GM19397 (cell line): ENCODE measurements around the gene DKK3.

Experiments
- ATAC-seq: cut with Tn5 transposase; IDR thresholded peaks from one replicate; pipeline ENCODE4 v1.9.1; 2021; ENCODE audit warnings: mild to moderate bottlenecking, moderate library complexity; ENCODE audit not compliant: unreplicated experiment

Gene DKK3

DNA sequence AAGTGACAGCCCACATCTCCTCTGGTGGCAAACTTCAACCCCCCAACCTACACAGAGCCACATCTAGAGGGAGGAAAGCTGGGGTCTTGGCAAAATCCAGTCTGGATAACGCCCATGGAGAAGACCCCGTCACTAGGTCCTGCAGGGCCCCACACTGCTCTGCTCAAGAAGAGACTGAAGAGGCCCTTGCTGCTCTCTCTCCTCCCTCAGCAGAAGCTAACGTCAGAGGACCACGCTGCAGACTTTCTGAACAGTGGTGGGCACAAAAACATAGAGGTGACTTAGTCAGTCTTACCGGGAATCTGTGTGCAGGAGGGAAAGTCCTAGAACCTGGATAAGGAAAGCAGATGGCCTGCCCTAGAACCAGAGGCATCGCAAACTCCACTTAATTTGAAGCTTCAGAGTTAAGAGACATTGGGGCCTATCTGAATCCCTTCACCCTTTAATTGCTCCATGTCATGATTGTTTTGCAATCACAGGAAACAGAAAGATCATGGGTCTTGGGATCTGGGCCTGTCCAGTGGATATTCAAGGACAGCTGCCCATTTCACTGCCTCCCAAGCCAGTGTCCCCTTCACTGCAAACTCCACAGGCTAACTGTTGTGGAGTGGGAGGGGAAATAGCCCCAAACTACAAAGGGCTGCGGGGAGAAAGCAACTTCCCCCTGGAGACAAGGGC lies 1.7 kb downstream of the DKK3 start:
- no peak for ATAC-seq

DNA sequence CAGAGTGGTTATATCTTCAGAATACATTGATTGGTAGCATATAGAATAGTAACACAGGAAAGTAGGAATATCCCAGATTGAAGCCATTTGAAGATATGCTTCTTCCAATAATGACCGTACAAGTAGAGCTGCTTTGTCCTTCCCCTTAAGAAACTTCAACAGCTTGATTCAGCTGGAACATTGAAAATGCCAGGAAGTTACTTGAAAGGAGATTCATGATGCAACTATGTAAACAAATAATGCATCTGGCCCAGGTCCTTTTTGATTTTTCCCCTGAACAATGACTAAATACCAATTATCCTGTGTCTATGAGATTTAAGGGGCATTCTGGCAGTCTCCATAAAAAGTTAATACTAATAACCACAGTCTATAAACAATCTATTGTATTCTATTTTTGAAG lies 3.0 kb downstream of the DKK3 start:
- no peak for ATAC-seq

DNA sequence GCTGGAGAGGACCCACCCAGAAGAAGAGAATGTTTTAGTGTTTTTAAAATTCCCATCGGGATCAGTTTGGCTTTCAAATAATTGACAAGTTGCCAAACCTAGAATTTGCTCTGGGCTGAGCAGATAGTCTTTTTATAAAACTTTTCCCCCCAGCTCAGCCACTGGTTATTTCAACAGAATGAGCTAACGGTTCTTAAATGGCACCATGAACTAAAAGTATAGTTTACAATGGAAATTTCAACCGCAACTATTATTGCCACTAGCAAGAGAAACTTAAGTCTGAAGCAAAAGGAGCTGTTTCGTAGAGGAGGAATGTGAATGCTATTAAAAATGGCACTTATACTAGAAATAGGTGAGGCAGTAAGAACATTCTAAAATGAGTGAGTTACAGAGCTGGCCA lies 3.4 kb downstream of the DKK3 start:
- no peak for ATAC-seq

DNA sequence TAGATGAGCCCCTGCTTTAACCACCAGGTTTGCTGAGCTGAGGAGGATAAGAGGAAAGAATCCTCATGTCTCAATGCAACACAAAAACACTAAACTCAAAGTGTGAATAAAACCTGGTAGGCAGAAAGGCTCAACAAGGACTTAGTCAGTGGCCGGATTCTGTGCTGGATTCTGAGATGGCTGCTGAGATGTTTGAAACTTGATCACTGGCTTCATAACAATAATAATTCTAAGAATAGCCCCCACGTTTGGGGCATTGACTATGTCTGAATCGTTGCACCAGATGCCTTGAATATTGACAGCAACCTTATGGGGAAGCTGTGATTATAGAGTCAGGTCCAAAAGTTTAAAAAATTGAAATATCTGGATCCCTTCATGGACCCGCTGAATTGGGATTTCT lies 4.6 kb downstream of the DKK3 start:
- no peak for ATAC-seq

DNA sequence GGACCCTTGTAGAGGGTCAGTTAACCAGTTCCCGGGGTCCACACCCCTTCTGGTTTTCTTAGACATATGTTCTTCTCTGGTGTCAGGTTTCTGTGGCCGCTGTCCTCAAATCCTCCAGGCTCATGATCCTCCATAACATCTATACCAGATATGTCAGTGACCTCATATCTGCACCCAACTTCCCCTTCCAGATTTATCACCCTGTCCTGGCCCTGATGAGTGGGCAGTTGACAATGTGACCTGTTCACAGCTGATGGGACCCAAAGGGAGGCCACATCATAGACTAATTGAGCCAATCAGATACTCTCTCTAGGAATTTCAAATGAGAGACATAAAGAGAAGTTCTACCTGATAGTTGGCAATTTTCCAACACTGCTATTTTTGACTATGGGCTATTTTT lies 5.1 kb downstream of the DKK3 start:
- ATAC-seq = no peak

DNA sequence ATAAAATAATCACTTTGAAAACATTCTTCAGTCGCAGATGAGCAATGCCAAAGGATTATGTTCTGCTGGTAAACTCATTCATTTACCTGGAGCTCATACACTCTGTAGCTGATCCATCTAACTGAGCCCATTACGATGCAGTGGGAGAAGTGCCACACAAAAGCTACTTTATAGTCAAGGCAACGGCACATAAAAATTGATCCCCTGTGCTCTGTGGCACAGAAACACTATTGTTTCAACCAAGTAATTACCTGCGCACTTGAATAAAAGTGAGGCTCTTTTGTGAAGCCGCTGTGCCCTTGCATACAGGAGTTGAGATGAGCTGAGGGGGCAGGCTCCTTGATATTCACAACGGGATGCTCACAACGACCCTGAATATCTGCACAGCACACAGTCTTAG lies 7.2 kb downstream of the DKK3 start:
- no peak for ATAC-seq

DNA sequence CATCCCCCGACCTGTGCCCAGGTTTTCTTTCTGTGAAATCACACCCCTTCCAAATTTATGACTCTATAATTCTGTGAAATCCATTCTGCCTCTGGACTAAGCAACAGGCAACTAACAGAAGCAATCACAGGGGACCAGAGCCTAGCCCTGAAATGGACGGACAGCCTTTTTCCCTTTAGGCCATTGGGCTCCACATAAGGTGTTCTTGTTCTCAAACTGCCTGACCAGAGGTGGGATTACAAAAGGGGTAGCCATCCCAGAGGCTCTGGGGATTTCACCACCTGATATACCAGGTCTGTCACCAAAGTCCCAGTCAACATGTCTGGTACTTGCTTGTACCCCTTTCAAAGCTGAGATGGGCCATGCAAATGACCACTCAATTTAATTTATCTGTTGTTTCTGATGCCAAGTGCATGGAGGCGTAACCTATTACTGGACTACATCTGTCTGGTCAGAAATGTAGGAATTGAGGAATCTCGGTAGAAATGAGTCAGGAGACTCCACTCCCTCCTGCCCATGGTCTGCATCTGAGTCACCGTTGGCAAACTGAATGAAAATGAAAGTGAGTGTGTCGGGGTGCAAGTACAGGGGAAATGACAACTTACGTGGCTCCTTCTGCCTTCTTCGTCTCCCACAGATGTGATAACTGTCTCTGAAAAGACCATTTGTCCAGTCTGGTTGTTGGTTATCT lies 10.2 kb downstream of the DKK3 start:
- no peak for ATAC-seq

DNA sequence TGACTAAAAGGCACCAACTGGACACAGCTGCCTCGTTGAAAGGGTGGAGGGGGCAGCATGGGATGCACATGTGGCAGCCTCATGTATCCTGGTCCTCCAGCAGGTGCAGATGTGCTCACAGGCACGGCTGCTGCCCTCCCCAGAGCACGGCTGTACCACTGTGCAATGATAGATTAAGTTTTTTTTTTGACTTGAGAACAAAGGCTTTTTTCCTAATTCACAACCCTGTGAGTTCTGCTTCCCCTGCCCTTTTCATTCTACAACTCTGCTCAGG lies 11.4 kb downstream of the DKK3 start:
- no peak for ATAC-seq

DNA sequence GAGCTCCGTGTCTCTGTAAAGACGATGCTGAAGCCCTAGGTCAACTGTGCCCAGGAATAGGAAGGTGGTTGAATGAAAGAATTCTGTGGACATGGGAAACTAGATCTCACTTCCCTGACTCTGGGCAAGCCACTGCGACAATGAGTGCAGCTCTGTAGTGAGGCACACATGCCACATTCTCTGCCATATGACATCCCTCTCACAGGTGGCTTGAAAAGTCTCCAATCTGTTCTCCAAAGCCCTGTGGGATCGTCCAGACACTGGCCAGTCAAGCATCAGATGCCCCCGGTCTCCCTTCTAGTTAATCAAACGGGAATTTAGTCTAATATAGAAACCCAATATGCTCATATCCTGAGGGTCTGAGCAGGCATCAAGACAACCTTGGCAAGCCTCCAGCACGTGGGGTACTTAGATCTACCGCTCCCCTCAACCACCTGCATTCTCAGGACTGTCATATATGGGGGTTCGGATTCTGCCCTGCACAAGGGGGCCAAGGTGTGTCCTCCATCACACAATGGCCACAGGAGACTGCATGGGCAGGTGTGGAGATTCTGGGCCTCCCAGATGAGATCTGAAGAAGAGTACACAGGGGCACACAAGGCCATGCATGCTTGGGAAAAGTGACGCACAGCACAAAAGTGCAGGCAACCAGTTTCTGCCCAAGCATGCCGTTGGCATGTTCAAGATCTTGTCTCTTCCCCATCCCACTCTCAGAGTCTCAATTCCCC lies 11.9 kb downstream of the DKK3 start:
- ATAC-seq = no peak

DNA sequence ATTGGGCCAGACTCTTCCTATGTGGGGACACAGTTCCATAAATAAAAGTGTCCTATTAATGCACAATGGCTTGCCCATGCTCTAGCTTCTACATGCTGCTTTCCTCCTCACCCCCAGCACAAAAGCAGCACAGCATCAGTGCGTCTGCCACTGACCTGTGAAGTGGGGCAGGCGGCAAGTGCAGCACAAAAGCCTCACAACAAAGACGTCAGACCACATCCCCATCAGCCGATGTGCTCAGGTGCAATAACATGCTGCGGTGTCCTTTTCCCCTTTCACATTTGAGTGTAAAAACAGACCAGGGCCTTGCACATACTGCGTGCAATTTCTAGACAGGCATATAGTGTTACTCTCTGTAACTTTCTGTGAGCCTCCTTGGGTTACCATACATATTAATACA lies 12.8 kb downstream of the DKK3 start:
- no peak for ATAC-seq

DNA sequence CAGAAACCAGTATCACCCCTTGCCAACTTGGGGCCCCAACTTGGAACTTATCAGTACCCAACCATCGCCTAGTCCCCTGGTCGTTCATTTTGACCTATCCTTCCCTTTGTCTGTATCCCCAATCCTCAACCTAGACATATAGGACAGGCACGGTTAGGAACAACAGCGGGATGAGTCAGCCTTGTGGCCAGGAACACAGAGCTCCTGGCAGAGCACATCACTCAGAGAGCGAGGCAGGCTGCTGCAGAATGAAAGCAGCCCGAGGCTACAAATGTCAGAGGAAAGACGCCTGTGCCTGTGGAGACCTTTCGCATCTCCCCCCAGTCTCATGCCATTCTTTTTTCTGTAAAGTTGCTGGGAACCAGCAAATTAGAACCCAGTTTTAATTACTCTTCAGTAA lies 14.6 kb downstream of the DKK3 start:
- ATAC-seq = no peak

DNA sequence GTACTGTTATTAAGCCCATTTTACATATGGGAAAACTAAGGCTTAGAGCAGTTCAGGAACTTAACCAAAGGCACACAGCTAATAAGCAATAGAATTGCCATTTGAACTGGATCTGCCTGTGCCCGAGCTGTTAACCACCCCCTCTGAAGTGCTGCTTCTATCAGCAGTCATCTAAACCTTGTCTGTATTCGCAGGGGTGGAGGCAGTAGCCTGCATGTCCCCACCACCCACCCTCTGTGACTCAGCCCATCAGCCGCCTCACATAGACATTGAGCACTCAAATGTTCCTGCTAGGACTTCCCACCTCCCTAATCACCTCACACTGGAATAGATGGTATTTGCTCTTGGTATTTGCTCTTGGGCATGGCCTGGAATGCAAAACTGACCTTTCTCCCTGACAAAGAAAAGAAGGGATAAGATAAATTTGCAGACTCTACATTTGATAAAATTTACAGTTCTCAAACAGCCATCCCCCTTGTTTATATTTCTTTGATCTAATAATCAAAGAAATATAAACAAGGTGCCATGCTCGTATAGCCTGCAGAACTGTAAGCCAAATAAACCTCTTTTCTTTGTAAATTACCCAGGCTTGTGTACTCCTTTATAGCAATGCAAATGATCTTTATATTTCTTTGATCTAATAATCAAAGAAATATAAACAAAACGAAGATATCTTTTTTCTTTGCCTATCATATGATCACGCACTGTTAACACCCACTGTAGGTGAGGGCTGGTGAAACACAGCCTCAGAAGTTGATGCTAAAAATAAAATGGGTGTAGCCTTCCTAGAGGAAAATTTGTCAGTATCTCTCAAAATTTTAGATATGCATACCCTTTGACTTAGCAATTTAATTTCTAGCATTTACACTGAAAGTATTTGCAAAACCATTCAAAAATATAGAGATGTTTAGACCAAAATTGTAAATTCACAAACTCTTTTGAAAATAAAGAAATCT lies 15.9 kb downstream of the DKK3 start:
- ATAC-seq = no peak

DNA sequence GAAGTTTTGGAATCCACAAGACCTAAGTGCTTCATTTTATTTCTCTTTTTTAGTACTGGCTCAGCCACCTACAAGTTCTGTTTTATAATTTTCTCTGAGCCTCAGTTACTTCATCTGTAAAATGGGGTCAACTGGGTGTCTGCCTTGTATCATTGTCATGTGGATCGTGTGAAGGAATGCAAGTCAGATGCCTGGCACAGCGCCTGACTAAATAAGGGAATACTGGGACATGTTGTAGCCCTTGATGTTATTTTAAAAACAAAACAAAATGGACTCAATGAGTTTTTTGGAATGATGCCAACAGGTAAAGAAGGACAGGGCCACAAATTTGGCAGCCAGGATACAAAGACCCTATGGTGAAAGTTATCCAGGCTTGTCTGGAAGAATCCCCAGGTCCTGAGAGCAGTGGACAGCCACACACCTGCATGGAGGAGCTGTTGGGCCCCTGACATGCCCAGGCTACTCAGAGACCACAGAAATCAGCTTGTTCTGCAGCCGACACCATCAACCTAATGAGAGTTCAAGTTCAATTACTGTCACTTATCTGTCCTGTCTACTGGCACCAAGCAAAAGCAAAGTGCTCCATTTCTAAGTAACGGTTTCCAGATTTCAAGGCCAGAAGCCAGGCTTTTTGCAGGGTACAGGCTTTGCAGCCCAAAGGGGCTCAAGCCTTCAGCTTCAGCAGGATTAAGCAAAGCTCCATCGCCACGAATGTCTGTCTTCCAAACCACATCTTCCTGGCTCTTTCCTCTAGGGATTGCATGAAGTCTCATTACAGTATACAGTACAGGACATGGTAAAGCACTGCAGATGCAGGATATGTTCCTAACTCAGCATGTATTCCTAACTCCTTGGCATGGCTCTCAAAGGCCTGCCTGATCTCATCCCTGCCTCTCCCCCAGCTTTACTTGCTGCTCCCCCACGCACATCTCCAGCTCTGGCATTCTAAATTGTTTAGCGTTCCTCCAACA lies 18.4 kb downstream of the DKK3 start:
- no peak for ATAC-seq

DNA sequence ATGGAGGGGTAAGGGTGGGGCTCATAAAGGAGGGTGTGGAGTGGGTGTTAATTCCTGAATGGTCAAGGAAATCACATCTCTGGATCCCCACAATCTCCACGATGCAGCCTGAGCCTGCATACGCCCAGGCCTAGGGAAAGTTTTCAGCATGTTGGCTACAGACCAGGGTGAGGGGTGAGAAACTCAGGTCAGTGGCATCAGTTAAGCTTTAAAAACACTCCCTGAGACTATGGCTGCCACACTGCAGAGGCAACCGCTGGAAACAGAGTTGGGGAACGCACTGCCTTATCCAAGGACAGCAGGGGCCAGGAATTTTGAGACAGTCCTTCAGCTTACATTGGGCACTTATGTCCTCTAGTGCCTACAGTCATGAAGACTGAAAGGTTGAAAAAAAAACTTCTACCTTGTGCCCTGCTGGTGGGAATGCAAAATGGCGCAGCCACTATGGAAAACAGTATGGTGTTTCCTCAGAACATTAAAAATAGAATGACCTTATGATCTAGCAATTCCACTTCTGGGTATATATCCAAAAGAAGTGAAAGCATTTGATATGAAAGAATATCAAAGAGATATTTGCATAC lies 19.7 kb downstream of the DKK3 start:
- no peak for ATAC-seq

DNA sequence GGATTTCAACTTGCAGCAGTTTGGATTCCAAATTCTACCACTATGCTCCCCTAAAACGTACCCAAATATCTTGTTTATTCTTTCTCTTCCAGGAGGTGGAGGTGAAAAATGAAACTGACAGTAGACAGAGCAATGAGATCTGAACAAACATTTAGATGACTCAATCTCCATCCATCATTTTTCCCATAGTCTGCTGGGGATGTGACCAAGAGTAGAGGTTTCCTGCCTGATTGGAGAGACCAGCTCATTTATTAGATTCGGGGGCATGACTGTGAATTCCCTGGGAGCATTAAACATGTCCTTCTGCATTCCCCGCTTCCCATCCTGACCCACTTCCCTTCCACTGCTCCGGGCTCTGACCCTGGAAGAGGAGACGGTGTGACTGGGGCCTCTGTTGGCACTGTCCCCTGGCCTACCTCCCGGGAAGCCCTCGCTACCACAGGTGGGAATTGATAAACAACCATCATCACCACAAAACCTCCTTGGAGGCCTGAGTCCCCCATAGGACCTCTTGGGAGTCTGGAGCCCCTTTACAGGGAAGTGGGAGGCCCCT lies 20.3 kb downstream of the DKK3 start:
- ATAC-seq = no peak

DNA sequence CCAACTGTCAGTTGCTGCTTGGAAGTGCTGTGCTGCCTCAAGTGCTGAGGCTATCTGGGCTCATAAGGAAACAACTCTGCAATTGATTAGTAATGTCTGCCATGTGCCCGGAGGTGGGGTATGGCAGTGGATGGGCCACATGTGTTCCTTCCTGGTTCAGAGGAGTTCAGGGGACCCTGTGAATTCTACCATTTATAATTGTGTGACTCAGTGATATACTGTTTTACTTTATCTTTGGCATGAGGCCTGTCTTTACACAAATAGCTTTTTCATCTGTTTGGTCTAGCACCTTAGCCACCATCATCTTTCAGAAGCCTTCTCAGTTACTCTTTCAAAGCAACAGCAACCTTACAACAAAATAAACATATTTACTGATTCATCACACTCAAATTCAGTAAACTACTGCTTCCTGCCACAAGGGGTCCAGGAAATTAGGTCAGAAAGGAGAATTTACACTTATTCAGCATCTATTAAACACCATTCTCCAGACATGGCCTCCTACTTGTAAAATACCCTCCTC lies 20.9 kb downstream of the DKK3 start:
- ATAC-seq = no peak

DNA sequence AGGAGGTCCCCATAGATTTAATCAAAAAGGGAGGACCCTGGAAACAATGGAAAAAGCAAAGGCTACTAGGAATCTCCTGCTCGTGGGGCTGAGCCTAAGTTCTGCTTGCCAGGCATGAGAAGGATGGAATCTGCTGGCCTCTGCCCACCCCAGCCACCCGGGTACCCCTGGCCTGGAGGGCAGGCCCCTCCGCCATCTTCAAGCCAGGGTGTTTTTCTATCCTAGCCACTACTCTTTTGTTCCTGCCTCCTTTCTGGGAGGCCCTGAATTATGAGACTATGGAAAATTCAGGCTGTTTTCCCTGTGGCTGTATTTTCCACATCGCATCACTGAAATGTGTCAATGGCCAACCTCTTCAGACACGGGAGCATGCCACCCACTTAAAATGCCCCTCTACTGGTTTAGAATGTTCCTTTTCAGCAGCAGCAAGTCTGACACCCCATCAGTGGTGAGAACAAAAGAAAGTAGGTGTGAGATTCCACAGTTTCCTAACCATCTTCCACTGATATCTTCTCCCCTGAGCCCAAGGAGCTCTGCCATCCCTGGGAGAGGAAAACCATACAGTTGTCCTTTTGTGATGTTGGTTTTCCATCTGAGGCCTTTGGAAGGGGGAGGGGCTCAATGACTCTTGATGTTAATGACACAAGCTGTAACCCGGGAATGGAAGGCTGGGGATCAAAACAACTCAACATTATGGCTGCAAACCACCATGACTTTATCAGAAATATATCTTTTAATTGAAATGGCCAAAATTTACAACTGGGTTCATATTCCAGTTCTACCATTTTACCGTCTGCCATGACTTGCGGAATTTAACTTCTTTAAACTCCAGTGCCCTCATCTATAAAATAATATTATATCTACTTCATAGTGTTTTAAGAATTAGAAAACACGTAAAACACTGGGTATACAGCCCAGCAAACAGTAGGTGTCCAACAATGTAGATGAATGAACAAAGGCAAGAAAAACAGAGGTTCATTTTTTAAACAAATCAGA lies 22.2 kb downstream of the DKK3 start:
- ATAC-seq = no peak
